NCI-H69 (cell line): ENCODE measurements around the gene PITPNM2.
A peak's percentile ranks its signal among the peaks of the same experiment; 100 is the strongest.
"Not testable (repeated sequence)": the region's sequence is repeated elsewhere in the genome, so short reads cannot be mapped to it uniquely, and the experiment has no call there.

Source experiments
- DNase-seq: peaks from one replicate; lab custom pipeline; 2025; lab: John Stamatoyannopoulos, UW

PITPNM2 gene

GRCh38 chr12:123120452-123121166 lies 30.3 kb downstream of the PITPNM2 start:
- DNase-seq, result peak; percentile 94

- DNase-seq, result no peak
Measured at GRCh38 chr12:123119808-123120207, 31.1 kb downstream of the PITPNM2 start.

DNA sequence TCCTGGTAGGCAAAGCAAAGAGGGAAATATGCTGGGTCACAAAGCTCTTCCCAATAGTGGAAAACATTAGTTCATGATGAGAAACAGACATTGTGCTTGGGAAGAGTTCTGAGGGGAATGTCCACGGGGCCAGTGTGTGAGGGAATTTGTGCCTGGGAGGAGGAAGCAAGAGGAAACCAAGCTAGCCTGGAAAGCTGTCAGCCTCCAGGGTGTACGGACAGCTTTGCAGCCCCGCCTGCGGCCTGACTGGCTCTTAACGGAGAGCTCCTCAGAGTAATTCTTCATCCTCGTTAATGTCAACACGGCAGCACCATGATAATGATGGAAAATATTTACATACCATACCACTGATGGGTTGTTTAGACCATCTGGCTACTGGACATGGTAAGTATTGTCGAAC lies 32.4 kb downstream of the PITPNM2 start:
- peak; percentile 98 for DNase-seq

DNA sequence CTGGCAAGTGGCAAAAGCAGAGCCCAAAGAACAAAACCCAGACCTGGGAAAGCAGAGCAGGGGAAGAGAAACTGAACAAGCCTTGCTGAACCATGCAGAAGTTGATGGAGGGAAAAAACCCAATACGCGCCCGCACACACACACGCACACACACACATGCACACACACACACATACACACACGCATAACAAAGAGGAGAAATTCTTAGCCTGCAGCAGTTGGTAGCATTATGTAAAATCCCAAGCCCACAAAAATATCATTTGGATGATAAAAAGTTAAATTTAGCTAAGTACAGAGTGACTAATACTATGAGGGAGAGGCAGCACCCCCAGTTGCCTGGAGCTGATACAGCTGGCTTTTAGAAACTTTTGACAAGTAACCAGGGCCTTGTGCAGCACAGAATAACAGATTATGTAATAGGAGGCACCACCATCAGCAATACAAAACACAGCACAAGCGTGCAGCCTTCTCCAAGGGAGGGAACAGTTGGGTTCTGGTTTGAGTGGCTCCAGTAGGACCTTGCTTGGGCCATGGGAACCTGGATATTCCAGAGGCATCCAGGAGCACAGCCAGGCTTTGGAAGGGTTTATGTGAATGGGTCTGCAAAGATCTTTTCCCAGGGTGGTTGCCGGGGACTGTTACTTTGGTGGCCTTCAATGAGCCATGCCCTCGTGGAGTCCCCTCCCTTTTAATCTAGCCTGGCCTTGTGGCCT lies 35.3 kb downstream of the PITPNM2 start:
- no peak for DNase-seq

GRCh38 chr12:123114304-123115083 lies 36.4 kb downstream of the PITPNM2 start:
- peak; percentile 31 for DNase-seq

GRCh38 chr12:123113026-123113425 lies 37.9 kb downstream of the PITPNM2 start:
- peak; percentile 82 for DNase-seq

- no peak for DNase-seq
Measured at GRCh38 chr12:123111498-123112165, 39.3 kb downstream of the PITPNM2 start.

DNA sequence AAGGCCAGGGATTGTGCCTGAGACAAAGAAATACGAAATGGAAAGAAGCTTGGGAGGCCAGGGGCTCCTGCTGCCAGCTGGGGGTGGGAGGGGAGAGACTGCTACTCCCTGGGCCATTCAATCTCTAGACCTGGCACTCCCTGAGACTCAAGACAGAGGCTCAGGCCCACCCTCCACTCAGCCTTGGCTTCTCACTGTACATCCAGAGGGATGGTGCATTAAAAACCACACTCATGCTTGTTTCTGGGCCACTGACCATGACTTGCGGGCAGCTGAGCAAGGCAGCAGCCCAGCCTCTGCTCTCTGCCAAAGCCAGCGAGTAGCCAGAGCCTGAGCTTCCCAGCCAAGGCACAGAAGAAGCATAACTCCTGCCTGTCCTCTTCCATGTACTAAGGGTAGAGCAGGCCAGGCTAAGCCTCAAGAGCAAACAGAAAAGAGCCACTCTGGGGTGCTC lies 41.5 kb downstream of the PITPNM2 start:
- DNase-seq, result no peak

GRCh38 chr12:123108682-123109066 lies 42.2 kb downstream of the PITPNM2 start:
- DNase-seq, result no peak

- no peak for DNase-seq
Measured at GRCh38 chr12:123107926-123108681, 42.8 kb downstream of the PITPNM2 start.

- peak; percentile 60 for DNase-seq
Measured at GRCh38 chr12:123106640-123107359, 44.1 kb downstream of the PITPNM2 start.

GRCh38 chr12:123105211-123105826 lies 45.6 kb downstream of the PITPNM2 start:
- peak; percentile 96 for DNase-seq

DNA sequence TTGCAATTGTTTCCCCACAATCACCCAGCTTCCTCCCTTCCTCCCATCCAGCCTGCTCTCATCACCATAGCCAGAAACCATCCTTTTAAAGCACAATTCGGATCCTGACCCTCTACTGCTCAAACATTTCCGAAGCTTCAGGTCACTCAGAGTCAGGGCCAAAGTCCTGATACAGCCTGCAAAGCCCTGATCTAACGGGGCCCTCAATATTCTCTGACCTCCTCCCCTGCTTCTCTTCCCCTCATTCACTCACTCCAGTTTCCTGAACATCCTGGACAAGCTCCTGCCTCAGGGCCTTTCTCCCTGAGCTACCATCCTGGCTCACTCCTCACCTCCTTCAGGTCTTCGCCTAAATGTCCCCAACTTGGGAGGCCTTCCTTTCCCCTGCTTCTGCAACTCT lies 46.1 kb downstream of the PITPNM2 start:
- peak; percentile 48 for DNase-seq

DNA sequence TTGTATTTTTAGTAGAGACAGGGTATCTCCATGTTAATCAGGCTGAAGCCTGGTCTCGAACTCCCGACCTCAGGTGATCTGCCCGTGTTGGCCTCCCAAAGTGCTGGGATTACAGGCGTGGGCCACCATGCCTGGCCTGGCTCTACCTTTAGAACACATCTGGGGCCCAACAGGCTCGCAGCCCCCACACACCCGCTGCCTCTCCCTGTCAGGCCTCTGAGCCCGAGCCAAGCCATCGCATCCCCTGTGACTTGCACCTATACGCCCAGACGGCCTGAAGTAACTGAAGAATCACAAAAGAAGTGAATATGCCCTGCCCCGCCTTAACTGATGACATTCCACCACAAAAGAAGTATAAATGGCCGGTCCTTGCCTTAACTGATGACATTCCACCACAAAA lies 46.8 kb downstream of the PITPNM2 start:
- not testable (repeated sequence) for DNase-seq

DNA sequence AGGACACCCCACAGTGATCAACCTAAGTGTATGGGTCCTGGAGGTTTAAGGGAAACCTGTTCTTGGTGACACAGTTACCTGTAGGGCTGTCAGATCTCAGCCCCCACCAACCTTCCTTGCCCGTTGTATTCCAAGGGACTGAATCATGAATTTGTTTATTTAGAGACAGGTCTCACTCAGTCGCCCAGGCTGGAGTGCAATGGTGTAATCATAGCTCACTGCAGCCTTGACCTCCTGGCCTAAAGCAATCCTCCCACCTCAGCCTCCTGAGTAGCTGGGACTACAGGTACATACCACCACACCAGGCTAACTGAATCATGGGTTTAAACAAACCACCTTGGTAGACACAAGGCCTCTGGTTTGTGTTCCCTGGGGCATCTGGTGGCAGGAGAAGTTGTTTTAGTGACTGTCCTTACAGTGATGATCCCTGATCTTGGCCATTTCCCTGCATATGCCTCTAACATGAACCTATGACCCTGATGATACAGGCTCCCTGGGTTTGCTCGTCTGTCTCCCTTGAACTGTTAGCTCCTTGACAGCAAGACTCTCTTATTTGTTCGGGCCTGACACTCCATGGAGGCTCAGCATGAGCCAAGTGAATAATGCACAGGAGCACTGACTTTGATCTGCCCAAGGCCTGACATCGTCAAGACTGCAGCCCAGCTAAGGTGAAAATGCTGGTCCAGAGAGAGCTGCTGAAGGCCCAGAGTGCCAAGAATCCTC lies 47.9 kb downstream of the PITPNM2 start:
- no peak for DNase-seq

GRCh38 chr12:123102366-123102765 lies 48.5 kb downstream of the PITPNM2 start:
- DNase-seq, result no peak

GRCh38 chr12:123101526-123101925 lies 49.4 kb downstream of the PITPNM2 start:
- no peak for DNase-seq
